K562 (cell line): ENCODE measurements around the gene MLIP. TPM values are rescaled to one million over a fixed set of nuclear protein-coding genes. Genes with fewer than 3 reads are reported as not detected.

Experiments
- ATAC-seq: fragments of 200-7000 bp; cut with Tn5 transposase; 3 replicates; pipeline ENCODE4 v1.9.1; 2020; ENCODE audit warnings: moderate library complexity
- BruUV-seq: library from RNA; stranded (reverse); fragments of 400-500 nt; replicated peaks from 2 replicates; lab custom pipeline; 2021; lab: Mats Ljungman, UMichigan
- CTCF ChIA-PET: fragments of 300-600 bp; formaldehyde crosslinking; extraction: SDS; loops from one replicate; lab custom pipeline; 2021; ENCODE audit warnings: low intra/inter-chr PET ratio; lab: Yijun Ruan, JAX
- POLR2A ChIA-PET: fragments of 300-600, 350-650 bp; sonication (Branson Sonifier 250); formaldehyde crosslinking; extraction: SDS; loops from one replicate; lab custom pipeline; 2021; ENCODE audit warnings: antibody characterized with exemption, inconsistent platforms; lab: Yijun Ruan, JAX
- DNase-seq, 4 experiments: peaks; one replicate each; pipeline versions ENCODE4 v3.0.0 to v3.0.0-alpha.2; 2011 to 2018; ENCODE audit warnings: low spot score in 3 of 4, mixed read lengths in 3 of 4; ENCODE audit errors: extremely low read depth in 1 of 4
- FAIRE-seq: peaks from 2 replicates; lab custom pipeline; 2011; peaks lifted over from hg19 to GRCh38; lab: Jason Lieb, UNC
- H2AFZ ChIP-seq: 2 replicates; pipeline ENCODE4 v1.6.0; 2011; ENCODE audit warnings: low read depth, low read length, control low read depth, inconsistent platforms
- H3K27ac ChIP-seq: fragments of 200-600 bp; 3 replicates; pipeline ENCODE4 v1.8.0; 2011; ENCODE audit warnings: low read depth, mild to moderate bottlenecking, control low read depth, inconsistent platforms, low read length, moderate library complexity, mixed read lengths; ENCODE audit errors: extremely low read depth
- H3K27me3 ChIP-seq, 2 experiments: fragments of 300-600 bp in 1 of 2; 2 replicates in 1 of 2; 3 replicates in 1 of 2; pipeline versions ENCODE4 v1.6.0 to v1.8.0; 2011; ENCODE audit warnings: inconsistent platforms in 2 of 2, low read length in 2 of 2, mild to moderate bottlenecking in 1 of 2, mixed read lengths in 1 of 2, moderate library complexity in 1 of 2; ENCODE audit not compliant: control insufficient read depth in 2 of 2, insufficient read depth in 2 of 2
- H3K36me3 ChIP-seq: fragments of 300-600 bp; 3 replicates; pipeline ENCODE4 v1.8.0; 2011; ENCODE audit warnings: mild to moderate bottlenecking, low read length, inconsistent platforms; ENCODE audit not compliant: control insufficient read depth, insufficient read depth
- H3K4me1 ChIP-seq, 2 experiments: fragments of 200-600 bp in 1 of 2; replicated peaks in 1 of 2; 2 replicates in 1 of 2; 3 replicates in 1 of 2; pipeline versions ENCODE4 v1.5.1 to v1.8.0; 2011; ENCODE audit warnings: inconsistent platforms in 2 of 2, low read length in 2 of 2, mild to moderate bottlenecking in 1 of 2, mixed read lengths in 1 of 2, moderate library complexity in 1 of 2; ENCODE audit not compliant: control insufficient read depth in 2 of 2, insufficient read depth in 2 of 2
- H3K4me2 ChIP-seq: 2 replicates; pipeline ENCODE4 v1.6.1; 2011; ENCODE audit warnings: low read length, control low read depth, inconsistent platforms, mixed read lengths; ENCODE audit not compliant: insufficient read depth
- H3K4me3 ChIP-seq: fragments of 200-600 bp; sonication (generic), shearing (Covaris generic); 2 replicates; pipeline ENCODE4 v1.5.1; 2016; ENCODE audit warnings: control low read depth, inconsistent platforms
- H3K79me2 ChIP-seq: fragments of 200-600 bp; 3 replicates; pipeline ENCODE4 v1.8.0; 2011; ENCODE audit warnings: low read length, inconsistent platforms; ENCODE audit not compliant: control insufficient read depth, insufficient read depth
- H3K9ac ChIP-seq, 2 experiments: 2 replicates each; pipeline versions ENCODE4 v1.6.0 to v1.6.1; 2011; ENCODE audit warnings: low read depth in 2 of 2, low read length in 2 of 2, control low read depth in 1 of 2, inconsistent platforms in 1 of 2, mild to moderate bottlenecking in 1 of 2, mixed read lengths in 1 of 2; ENCODE audit not compliant: insufficient read depth in 1 of 2
- H3K9me1 ChIP-seq: one replicate; pipeline ENCODE4 v1.6.0; 2011; ENCODE audit warnings: inconsistent platforms, mild to moderate bottlenecking, low read length, moderate library complexity; ENCODE audit not compliant: control insufficient read depth, insufficient read depth
- H3K9me3 ChIP-seq: replicated peaks from 2 replicates; pipeline ENCODE4 v1.5.1; 2011; ENCODE audit warnings: low read depth, low read length, inconsistent platforms; ENCODE audit not compliant: control insufficient read depth, insufficient read depth
- H4K20me1 ChIP-seq: replicated peaks from 2 replicates; pipeline ENCODE4 v1.6.1; 2011; ENCODE audit warnings: low read length, inconsistent platforms, mixed read lengths; ENCODE audit not compliant: control insufficient read depth, insufficient read depth
- CBX3 ChIP-seq, 2 experiments: IDR thresholded peaks; 1 replicate in 1 of 2; 2 replicates in 1 of 2; pipeline ENCODE4 v1.6.1; 2012; ENCODE audit warnings: inconsistent platforms in 2 of 2, low read length in 2 of 2, borderline replicate concordance in 1 of 2, control low read depth in 1 of 2
- CBX5 ChIP-seq: IDR thresholded peaks from 2 replicates; pipeline ENCODE4 v1.6.1; 2014; ENCODE audit warnings: low read depth, borderline replicate concordance
- KAT2B ChIP-seq: IDR thresholded peaks from one replicate; pipeline ENCODE4 v1.6.1; 2012; ENCODE audit warnings: low read depth, mild to moderate bottlenecking, control low read depth, inconsistent platforms, low read length, moderate library complexity
- KDM1A ChIP-seq, 2 experiments: fragments of 450-650 bp; IDR thresholded peaks; 2 replicates each; pipeline ENCODE4 v1.6.1; 2016; ENCODE audit warnings: mild to moderate bottlenecking in 2 of 2
- MBD2 ChIP-seq: sonication (generic); IDR thresholded peaks from 2 replicates; pipeline ENCODE4 v1.6.1; 2016; ENCODE audit warnings: low read depth, borderline replicate concordance
- MEF2A ChIP-seq: IDR thresholded peaks from 2 replicates; pipeline ENCODE4 v1.6.1; 2011; ENCODE audit warnings: low read depth, mild to moderate bottlenecking, low read length, moderate library complexity; ENCODE audit not compliant: control insufficient read depth
- NBN ChIP-seq: fragments of 450-650 bp; IDR thresholded peaks from 2 replicates; pipeline ENCODE4 v1.6.1; 2016; ENCODE audit warnings: low read depth, mild to moderate bottlenecking
- NFIC ChIP-seq: fragments of 450-650 bp; IDR thresholded peaks from 2 replicates; pipeline ENCODE4 v1.6.1; 2017; ENCODE audit warnings: mild to moderate bottlenecking, inconsistent platforms
- POLR2H ChIP-seq: IDR thresholded peaks from 2 replicates; pipeline ENCODE4 v1.6.1; 2016; ENCODE audit warnings: missing genetic modification characterization, low read depth, mild to moderate bottlenecking, control low read depth, missing compliant biosample characterization, moderate library complexity
- RFX5 ChIP-seq: IDR thresholded peaks from 2 replicates; pipeline ENCODE4 v1.6.1; 2011; ENCODE audit warnings: low read depth, mild to moderate bottlenecking, improper control_type of control experiment, low read length
- SMARCE1 ChIP-seq: fragments of 450-650 bp; IDR thresholded peaks from 2 replicates; pipeline ENCODE4 v1.7.1; 2016; ENCODE audit warnings: mild to moderate bottlenecking
- ZZZ3 ChIP-seq: fragments of 450-650 bp; IDR thresholded peaks from 2 replicates; pipeline ENCODE4 v1.6.1; 2016; ENCODE audit warnings: antibody characterized with exemption, mild to moderate bottlenecking, moderate library complexity
- WGBS: fragments of 100-300 bp; shearing (Covaris generic); methylation state at CpG from one replicate; pipeline ENCODE4 v1.1.6; 2016; ENCODE audit warnings: low coverage, mixed read lengths; ENCODE audit not compliant: insufficient coverage; ENCODE audit errors: missing lambda C conversion rate; 5-methylcytosine and 5-hydroxymethylcytosine counted together
- in situ Hi-C: fragments of 300-500 bp; cut with MboI; formaldehyde crosslinking; loops from 4 replicates; pipeline ENCODE4 v1.15.0; 2018; ENCODE audit warnings: inconsistent platforms, mixed read lengths
- intact Hi-C: fragments of 100-400 bp; cut with micrococcal nuclease; formaldehyde crosslinking; loops from 2 replicates; pipeline ENCODE4 v1.14.2; 2022
- polyA plus RNA-seq, 8 experiments: library from polyadenylated mRNA; depleted of rRNA in 4 of 8; stranded (reverse) in 5 of 8; unstranded in 3 of 8; fragments of >200 nt; fragmentation: Nextera tagmentation in 2 of 8; fragmentation: Illumina TruSeq in 1 of 8; extraction: Ambion mirVana in 2 of 8; extraction: Trizol in 1 of 8; gene quantifications; 2 replicates each; pipeline versions ENCODE4 v1.2.1 to v1.2.3, GENCODE V29; 2011 to 2014; ENCODE audit warnings: inconsistent platforms in 1 of 8, missing spikeins in 1 of 8
- total RNA-seq, 7 experiments: library from RNA; depleted of rRNA in 6 of 7; stranded (reverse); fragments of >200 nt in 6 of 7; fragmentation: Illumina TruSeq in 2 of 7; extraction: Trizol in 2 of 7; gene quantifications; 2 replicates each; pipeline versions ENCODE4 v1.2.1 to v1.2.3, GENCODE V29; 2011 to 2021; ENCODE audit warnings: low replicate concordance in 1 of 7
- TF ChIP-seq, protein P1 (sequence below): fragments of 250-450 bp; sonication (Bioruptor Pico); IDR thresholded peaks from 2 replicates; pipeline ENCODE4 v1.4.0; 2020; ENCODE audit warnings: borderline replicate concordance
- TF ChIP-seq, protein P2 (sequence below): fragments of 450-650 bp; formaldehyde crosslinking; IDR thresholded peaks from 2 replicates; pipeline ENCODE4 v1.4.0; 2022; ENCODE audit warnings: missing genetic modification characterization
- TF ChIP-seq, protein P3 (sequence below): IDR thresholded peaks from 2 replicates; pipeline ENCODE4 v1.6.1; 2011; ENCODE audit warnings: borderline replicate concordance, low read depth, mild to moderate bottlenecking, moderate library complexity, low read length; ENCODE audit not compliant: insufficient read depth, poor library complexity, severe bottlenecking
- TF ChIP-seq, protein P4 (sequence below), 2 experiments: fragments of 450-650 bp in 1 of 2; sonication (generic) in 1 of 2; formaldehyde crosslinking in 1 of 2; IDR thresholded peaks in 1 of 2; conservative IDR thresholded peaks in 1 of 2; 2 replicates each; pipeline versions ENCODE4 v1.6.1 to v1.8.1; 2016 to 2023; ENCODE audit warnings: mild to moderate bottlenecking in 2 of 2, moderate library complexity in 2 of 2, inconsistent platforms in 1 of 2, missing genetic modification reagents in 1 of 2

The MLIP gene
- total and polyA plus RNA-seq, 9 of the 15 experiments (the other 6 are each of a cell fraction or from before 2014, with no cell fraction given): not detected

DNA sequence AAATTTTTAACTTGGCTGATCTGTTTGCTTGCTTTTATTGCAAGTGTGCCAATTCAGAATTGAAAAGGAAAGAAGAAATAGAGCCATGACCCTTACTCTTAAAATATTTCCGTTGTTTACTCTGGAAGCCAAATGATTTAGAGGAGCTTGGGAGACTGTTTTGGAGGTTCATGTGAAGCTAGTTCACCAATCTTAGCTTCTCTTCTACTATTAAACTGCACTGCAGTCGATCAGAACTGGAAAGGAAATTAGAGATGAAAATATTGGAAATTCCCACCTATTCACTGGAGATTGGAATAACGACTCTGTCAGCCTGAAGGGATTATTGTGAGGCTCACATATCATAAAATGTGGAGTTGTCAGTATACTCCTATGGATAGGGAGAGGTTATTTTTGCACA lies 81.8 kb downstream of the MLIP start:
- no peaks in the 10 kb centered on the region for H3K9me3 ChIP-seq
- DNase-seq (no peak), FAIRE-seq (no peak), ATAC-seq (no peak)
- POLR2A ChIA-PET: no interaction called here
- no peak overlapping the region for H3K4me2 ChIP-seq
- H3K27ac ChIP-seq: no peak overlapping the region
- H3K4me1 ChIP-seq: no peaks in the 10 kb centered on the region
- H4K20me1 ChIP-seq: no peaks in the 10 kb centered on the region
- no TSS peak for BruUV-seq
- intact Hi-C loops: no loop called here
- no peaks in the 10 kb centered on the region for H3K9me1 ChIP-seq
- in situ Hi-C loops: no loop called here
- no peaks in the 10 kb centered on the region for H3K27me3 ChIP-seq
- no peaks in the 10 kb centered on the region for H3K36me3 ChIP-seq
- H3K79me2 ChIP-seq: no peaks in the 10 kb centered on the region
- no peak overlapping the region for H3K9ac ChIP-seq
- no peak overlapping the region for H2AFZ ChIP-seq
- no peak overlapping the region for H3K4me3 ChIP-seq
- CTCF ChIA-PET: no interaction called here
- WGBS: 0% methylated on average over 3 of the region's 3 CpGs
- TF ChIP-seq MEF2A: no peak
- TF ChIP-seq NFIC: no peak
- no peak for TF ChIP-seq POLR2H (tag)
- no peak for TF ChIP-seq NBN
- no peak for TF ChIP-seq CBX5
- TF ChIP-seq, protein P1, sequence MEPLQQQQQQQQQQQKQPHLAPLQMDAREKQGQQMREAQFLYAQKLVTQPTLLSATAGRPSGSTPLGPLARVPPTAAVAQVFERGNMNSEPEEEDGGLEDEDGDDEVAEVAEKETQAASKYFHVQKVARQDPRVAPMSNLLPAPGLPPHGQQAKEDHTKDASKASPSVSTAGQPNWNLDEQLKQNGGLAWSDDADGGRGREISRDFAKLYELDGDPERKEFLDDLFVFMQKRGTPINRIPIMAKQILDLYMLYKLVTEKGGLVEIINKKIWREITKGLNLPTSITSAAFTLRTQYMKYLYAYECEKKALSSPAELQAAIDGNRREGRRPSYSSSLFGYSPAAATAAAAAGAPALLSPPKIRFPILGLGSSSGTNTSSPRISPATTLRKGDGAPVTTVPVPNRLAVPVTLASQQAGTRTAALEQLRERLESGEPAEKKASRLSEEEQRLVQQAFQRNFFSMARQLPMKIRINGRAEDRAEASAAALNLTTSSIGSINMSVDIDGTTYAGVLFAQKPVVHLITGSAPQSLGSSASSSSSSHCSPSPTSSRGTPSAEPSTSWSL (CRISPR knock-in tag): no peak
- TF ChIP-seq, protein P2, sequence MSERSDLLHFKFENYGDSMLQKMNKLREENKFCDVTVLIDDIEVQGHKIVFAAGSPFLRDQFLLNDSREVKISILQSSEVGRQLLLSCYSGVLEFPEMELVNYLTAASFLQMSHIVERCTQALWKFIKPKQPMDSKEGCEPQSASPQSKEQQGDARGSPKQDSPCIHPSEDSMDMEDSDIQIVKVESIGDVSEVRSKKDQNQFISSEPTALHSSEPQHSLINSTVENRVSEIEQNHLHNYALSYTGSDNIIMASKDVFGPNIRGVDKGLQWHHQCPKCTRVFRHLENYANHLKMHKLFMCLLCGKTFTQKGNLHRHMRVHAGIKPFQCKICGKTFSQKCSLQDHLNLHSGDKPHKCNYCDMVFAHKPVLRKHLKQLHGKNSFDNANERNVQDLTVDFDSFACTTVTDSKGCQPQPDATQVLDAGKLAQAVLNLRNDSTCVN: no peak
- TF ChIP-seq, protein P3, sequence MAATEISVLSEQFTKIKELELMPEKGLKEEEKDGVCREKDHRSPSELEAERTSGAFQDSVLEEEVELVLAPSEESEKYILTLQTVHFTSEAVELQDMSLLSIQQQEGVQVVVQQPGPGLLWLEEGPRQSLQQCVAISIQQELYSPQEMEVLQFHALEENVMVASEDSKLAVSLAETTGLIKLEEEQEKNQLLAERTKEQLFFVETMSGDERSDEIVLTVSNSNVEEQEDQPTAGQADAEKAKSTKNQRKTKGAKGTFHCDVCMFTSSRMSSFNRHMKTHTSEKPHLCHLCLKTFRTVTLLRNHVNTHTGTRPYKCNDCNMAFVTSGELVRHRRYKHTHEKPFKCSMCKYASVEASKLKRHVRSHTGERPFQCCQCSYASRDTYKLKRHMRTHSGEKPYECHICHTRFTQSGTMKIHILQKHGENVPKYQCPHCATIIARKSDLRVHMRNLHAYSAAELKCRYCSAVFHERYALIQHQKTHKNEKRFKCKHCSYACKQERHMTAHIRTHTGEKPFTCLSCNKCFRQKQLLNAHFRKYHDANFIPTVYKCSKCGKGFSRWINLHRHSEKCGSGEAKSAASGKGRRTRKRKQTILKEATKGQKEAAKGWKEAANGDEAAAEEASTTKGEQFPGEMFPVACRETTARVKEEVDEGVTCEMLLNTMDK: no peak
- TF ChIP-seq ZZZ3: no peak
- TF ChIP-seq KAT2B: no peak
- no peak for TF ChIP-seq CBX3 (IDR thresholded peaks at IDR 0.05; ENCODE audit: borderline replicate concordance in 1 of 2, low read length in 2 of 2)
- TF ChIP-seq SMARCE1: no peak
- no peak for TF ChIP-seq RFX5
- no peak for TF ChIP-seq KDM1A (IDR thresholded peaks at IDR 0.05)
- no peak for TF ChIP-seq MBD2
- TF ChIP-seq, protein P4, sequence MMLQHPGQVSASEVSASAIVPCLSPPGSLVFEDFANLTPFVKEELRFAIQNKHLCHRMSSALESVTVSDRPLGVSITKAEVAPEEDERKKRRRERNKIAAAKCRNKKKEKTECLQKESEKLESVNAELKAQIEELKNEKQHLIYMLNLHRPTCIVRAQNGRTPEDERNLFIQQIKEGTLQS (IDR thresholded peaks at IDR 0.05): no peak
- TF ChIP-seq, protein P4 (CRISPR knock-in tag; conservative IDR thresholded peaks at IDR 0.05): no peak
